Stimulated activated CD4-positive, alpha-beta T cell treated with anti-CD3 and anti-CD28 coated beads, Interleukin-12 subunit alpha, Interleukin-12 subunit beta, amount 100 ng/mL, for 48 hours (primary cell): ENCODE data around the gene C8G.

Source experiments
- DNase-seq, 3 donors: peaks; one replicate each; pipeline ENCODE4 v3.0.0-alpha.2; 2020; ENCODE audit warnings: low read depth in 2 of 3, low spot score in 1 of 3

C8G gene

DNA sequence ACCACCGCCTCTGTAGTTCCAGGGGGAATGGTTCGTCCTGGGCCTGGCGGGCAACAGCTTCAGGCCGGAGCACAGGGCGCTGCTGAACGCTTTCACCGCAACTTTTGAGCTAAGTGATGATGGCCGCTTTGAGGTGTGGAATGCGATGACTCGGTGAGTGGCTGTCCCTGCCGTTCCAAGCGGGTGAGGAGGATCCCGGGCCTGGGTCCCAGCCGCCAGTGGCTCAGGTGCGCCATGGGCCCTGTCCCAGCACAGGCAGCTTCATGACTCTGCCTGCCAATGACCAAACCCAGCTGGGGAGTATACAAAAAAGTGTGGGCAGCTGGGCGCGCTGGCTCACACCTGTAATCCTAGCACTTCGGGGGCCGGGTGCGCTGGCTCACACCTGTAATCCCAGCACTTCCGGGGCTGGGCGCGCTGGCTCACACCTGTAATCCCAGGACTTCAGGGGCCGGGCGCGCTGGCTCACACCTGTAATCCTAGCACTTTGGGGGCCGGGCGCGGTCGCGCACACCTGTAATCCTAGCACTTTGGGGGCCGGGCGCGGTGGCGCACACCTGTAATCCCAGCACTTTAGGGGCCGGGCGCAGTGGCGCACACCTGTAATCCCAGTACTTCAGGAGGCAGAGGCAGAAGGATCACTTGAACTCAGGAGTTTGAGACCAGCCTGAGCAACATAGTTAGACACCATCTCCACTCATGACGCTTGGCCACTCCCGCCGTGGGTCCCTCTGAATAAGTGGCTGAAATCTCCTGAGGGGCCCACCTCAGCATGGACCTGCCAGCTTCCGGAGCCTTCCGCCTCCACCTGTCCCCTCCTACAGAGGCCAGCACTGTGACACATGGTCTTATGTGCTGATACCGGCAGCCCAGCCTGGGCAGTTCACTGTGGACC is 8.1 kb downstream of the C8G start:
- DNase-seq, result no peak

DNA sequence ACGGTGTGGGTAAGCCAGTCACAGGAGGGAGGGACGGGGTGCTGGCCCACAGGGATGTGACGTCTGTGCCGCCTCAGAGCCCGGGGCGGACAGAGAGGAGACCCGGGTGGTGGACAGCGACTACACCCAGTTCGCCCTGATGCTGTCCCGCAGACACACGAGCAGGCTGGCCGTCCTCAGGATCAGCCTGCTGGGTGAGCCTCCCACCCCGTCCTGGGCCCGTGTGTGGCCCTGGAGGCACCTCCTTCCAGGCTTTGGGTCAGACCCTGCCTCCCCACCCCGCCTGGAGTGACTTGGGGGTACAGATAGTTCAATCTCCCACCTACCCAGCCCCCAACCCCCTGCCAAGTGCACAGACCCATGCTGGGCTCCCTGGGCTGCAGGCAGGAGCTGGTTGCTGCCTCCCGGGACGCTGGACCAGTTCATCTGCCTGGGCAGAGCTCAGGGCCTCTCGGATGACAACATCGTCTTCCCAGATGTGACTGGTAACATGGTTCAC is 8.8 kb downstream of the C8G start:
- DNase-seq, result no peak

DNA sequence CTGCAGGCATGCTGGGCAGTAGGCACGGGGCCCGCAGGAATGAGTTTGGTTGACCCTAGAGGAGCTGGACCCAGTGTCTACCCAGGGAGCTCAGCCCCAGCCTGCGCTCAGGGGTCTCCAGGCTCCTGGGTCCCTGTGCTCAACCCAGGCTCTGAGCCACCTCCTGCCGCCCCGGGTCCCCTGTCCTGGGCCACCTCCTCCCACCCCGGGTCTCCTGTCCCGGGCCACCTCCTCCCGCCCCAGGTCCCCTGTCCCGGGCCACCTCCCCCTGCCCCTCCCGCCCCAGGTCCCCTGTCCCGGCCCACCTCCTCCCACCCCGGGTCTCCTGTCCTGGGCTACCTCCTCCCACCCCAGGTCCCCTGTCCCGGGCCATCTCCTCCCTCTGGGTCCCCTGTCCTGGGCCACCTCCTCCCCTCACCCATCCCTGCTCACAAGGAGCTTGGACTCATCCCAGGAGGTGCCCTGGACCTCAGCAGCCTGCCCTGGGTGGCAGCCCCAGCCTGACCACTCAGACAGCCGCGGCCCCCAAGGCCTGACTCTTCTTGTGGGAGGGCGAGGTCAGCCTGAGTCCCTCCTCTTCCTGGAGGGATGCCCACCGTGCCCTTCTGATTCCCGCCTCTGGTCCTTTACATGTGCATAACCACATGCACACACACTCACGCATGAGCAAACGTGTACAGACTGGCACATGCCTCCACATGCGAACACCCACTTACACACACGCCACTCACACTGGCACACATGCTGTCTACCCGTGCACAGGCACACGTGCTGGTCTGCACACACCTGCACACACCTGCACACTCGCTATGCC is 9.4 kb downstream of the C8G start:
- no peak for DNase-seq

DNA sequence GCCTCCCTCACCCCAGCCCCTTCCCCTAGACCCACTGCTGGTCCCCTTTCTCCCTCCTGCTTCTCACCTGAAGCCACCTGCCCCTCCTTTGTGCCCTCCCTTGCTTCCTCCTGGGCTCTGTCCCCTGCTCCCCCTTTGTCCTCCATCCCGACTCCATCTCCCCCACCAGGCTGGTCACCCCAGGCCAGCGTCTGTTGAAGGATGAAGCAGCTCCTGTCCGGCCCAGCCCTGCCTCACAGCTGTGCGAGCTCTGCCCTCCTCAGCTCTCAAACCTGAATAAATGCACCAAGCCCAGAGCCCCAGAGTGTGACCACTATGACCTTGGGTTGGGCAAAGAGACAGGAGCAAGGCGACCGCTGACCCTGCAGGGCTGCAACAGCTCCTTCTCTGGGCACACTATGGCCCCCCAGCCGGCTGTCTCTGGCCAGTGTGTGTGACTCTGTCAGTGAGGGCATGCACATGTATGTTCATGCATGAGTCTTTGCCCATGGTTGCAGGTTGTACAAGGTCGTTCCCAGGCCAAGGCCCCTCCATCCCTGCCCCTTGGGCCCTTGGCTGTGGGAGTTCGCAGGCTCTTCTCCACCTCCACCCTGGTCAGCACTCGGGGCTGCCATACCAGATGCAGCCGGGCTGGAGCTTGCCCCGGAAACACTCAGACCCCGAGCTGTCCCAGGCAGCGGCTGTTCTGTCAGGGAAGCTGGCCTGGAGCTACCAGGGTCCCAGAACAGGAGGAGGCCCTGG is 10.3 kb downstream of the C8G start:
- DNase-seq, result no peak

DNA sequence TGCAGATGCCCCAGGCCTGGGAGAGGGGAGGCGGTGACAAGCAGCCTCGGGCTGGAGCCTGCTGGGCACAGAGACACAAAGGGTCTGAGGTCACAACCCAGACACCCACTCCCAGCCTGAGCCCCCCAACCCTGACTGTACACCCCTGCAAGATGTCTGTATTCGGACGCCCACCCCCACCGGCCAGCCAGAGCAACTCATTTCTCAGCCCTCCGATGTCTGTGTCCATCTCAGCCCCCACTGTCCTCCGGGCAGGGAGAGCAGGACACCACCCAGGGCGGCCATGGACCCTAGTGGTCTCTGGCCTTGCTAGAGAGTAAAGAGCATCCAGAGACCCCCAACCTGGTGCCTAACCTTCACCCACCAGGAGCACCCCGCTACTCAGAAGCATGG is 10.9 kb downstream of the C8G start:
- DNase-seq, result no peak

DNA sequence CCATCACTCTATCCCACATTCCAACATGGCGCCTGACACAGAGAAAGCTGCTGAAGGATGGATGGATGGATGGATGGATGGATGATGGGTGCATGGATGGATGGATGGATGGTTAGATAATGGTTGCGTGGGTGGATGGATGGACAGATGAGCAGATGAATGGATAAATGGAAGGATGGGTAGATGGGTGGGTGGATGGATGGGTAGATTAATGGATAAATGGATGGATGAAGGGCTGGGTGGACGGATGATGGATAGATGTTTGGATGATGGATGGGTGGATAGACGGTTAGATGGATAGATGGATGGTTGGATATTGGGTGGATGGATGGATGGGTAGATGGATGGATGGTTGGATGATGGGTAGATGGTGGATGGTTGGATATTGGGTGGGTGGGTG is 11.6 kb downstream of the C8G start:
- DNase-seq, result no peak

DNA sequence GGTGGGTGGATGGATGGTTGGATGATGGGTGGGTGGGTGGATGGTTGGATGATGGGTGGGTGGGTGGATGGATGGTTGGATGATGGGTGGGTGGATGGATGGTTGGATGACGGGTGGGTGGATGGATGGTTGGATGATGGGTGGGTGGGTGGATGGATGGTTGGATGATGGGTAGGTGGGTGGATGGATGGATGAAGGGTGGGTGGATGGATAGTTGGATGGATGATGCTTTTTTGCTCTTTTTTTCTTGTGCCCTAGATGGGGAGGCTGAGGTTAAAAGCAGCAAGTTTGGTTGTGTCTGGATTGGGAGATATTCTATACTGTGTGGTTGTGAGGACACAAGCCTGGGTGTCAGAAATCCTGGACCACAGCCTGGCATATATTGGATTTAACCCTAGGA is 12.4 kb downstream of the C8G start:
- no peak for DNase-seq

DNA sequence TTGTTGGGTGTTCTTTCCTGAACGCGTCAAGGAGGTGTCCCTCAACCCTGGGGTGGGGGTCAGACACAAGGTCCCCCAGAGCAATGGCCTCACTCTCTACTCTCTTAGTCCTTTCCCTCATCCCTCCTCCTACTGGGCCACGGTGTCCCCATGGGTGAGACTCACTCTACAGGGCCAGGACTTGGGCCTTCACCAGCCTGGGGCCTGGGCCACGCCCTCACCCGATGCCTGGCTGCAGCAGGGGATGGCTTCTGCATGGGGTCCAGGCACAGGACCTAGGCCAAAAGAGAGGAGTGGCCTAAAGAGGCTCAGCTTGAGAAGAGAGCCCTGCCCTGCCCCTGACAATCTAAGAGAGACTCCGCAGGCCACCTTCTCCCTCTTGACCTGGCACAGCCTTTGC is 12.9 kb downstream of the C8G start:
- DNase-seq, result no peak

DNA sequence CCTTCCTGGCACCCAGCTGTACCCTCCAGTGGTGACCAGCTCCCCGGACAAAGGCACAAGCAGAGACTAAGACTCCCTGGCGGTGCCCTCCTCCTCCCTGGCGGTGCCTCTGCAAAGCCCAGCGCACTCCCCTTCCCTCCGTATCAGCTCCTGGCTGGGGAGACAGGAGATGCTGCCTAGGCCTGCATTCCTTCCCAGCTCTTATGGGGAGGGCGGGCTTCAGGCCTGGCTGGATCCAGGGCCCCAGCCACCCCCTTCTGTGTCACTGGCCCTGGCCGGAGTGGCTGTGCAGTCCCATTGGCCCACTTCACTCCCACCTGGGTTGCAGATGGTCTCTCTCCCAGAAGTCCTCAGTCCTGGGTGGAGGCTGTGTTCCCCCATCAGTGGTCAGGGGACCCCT is 13.4 kb downstream of the C8G start:
- DNase-seq, result no peak

DNA sequence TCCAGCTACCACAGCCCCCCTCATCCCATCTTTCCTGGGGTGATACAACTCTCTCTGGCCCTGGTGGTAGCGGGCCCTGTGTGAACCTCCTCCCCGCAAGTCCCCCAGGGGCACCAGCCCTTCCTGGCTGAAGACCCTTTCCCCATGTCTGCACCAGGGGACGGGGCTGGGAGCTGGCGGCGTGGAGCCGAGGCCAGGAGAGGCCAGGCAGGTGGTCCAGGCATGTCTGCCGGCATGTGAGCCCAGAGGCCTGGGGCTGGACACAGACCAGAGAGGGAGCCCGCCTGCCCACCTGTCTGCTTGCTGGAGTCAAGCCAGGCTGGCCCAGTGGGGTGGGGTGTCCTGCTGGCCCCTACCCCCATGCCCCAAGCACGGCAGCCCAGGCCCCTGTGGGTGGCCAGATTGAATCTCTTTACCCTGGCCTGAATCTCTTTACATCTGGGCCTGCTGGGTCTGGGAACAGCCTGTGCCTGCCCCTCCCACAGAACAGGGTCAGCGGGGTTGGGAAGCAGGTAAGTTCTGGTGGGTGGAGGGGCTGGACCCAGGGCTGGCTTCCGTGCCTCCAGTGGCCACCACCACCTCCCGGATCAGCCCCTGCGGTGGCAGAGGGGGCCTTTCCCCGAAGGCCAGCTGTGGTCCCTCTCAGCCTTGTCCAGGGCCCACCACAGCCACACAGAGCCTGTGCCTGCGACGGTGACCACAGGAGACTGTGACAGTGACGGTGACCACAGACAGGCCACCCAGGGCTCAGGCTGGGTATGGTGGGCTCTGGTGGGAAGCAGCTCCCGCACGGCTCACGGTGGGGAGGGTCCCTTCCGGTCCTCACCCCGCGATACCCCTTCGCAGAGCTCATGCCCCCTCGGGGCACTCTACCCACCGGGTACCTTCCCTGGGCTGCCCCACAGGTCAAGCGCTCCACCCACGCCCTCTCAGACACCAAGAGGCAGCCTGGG is 14.1 kb downstream of the C8G start:
- DNase-seq, result no peak

DNA sequence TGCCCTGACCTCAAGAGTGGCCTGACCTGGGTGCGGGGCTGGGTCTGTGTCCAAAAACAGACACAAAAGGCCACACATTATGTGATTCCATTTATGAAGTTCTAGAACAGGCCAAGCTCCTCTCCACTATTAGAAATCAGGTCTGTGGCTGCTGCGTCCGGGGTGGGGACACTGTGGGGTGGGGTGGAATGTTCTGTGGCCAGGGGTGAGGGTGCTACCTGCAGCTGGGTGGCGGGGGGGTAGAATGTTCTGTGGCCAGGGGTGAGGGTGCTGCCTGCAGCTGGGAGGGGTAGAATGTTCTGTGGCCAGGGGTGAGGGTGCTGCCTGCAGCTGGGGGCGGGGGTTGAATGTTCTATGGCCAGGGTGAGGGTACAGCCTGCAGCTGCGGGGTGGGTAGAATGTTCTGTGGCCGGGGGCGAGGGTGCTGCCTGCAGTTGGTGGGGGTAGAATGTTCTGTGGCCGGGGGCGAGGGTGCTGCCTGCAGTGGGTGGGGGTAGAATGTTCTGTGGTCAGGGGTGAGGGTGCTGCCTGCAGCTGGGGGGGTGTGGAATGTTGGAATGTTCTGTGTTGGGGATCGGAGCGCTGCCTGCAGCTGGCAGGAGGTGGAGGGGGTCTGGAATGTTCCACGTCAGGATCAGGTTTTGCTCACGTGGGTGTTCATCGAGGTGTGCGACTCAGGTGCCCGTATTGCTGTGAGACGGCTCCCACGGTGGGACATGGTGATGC is 15.3 kb downstream of the C8G start:
- DNase-seq, result no peak

DNA sequence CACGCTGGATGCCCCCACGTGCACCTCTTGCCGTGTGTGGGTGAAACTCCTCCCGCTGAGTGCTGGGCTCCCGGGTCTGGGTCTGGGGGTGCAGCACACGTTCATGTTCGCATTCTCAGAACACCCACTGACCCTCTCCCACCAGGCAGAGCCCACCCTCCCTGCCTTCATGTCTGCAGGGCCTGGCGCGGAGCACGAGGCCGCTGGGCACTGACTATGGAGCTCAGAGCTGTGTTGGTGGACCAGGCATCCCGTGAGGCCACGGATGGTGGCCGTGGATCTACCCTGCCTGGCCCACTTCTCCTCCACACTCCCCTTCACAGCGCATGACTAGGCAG is 15.9 kb downstream of the C8G start:
- no peak for DNase-seq

DNA sequence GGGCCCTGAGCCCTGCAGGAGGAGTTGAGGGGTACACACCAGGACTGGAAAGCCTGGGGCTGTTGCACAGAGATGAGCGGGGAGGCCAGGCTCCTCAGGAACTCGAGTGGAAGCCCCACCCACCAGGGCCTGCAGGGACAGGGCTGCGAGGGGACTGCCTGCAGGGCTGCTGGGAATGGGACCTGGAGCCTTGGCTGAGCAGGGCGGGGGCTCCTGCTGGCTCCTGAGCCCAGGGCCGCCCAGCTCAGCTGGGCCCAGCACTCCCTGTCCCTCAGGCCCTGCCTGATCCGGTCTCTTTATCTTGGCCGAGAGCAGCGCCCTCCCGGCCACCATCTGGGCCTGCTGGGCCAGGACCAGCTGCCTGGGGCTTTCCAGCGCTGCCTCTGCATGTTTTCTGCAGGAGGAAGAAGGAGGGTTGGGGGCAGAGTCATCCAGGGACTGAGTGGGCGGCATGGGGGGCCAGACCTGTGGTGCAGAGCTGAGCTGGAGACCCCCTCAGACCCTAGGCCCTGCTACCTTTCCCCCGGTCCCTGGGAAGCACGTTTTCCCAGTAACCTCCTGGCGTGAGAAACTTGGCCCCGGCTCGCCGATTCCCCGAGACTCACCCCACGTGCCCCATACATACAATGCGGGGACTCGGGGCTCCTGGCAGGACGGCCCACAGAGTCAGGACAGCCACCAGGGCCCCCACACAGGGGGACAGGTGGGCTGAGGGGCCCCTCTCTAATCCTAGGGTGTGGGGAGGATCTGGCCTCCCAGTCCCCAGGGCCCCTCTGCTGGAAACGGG is 16.4 kb downstream of the C8G start:
- DNase-seq, result no peak

DNA sequence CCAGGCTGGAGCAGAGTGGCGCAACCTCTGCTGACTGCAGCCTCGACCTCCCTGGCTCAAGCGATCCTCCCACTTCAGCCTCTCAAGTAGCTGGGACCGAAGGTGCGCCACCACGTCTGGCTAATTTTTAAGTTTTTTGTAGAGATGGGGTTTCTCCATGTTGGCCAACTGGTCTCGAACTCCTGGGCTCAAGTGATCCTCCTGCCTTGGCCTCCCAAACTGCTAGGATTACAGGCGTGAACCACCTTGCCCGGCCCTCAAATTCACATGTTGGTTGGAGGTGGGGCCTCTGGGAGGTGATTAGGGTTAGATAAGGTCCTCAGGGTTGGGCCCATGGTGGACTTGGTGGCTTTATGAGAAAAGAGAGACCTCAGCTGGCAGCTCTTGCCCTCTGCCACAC is 17.1 kb downstream of the C8G start:
- DNase-seq, result no peak

DNA sequence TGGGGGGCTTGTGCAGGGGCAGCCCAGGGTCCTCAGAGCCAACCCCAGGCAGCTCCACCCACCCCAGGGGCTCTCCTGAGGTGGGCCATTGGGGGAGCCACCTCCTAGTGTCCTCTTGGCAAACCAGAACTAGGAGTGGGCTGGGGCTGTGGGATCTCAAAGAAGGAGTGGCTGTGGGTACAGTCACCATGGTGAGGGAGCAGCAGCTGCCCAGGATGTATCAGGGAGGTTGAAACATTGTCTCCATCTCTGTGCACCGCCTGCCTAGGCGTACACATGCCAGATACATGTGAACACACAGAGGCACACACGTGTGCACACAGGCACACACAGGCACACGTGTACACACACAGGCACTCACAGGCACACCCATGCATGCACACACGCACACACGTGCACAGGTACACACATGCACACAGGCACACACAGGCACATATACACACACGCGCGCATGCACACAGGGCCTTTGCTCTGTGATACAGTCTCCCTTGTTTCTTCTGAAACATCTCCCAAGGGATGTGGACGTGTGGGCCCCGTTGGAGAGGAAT is 17.7 kb downstream of the C8G start:
- no peak for DNase-seq

DNA sequence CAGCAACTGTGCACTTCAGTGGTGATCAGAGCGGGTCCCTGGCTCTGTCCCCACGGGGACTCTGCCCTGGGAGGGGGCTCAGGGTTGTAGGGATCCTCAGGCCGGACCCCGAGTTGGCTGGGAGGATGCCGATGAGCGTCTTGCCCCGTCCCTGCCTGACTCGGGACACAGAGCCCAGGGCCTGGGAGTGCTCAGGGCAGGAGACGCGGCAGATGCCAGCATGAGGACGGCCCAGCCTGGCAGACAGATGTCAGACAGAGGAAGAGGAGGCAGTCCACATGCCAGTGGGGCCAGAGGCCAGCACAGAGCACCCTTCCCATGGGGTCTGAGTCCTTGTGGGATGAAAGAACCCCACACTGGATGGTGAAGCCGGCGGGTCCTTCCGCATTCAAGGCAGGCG is 18.3 kb downstream of the C8G start:
- DNase-seq, result no peak

DNA sequence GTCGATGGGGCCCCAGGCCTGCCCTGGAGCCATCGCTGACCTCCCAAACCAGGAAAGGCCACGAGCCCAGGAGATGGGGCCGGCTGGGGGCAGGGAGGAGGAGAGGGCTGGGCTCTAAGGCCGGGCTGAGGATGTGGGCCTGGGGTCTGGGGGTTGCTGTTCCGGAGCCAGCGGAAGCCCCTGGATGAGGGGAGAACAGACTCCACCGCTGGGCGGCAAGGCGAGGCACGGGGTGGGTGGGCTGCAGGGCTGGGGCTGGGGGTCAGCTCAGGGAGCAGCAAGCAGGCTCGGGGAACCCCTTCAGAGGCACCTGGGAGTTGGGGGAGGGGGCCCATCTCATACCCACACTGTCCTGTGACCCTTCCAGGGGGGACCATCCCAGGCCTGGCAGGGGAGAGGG is 18.7 kb downstream of the C8G start:
- no peak for DNase-seq

DNA sequence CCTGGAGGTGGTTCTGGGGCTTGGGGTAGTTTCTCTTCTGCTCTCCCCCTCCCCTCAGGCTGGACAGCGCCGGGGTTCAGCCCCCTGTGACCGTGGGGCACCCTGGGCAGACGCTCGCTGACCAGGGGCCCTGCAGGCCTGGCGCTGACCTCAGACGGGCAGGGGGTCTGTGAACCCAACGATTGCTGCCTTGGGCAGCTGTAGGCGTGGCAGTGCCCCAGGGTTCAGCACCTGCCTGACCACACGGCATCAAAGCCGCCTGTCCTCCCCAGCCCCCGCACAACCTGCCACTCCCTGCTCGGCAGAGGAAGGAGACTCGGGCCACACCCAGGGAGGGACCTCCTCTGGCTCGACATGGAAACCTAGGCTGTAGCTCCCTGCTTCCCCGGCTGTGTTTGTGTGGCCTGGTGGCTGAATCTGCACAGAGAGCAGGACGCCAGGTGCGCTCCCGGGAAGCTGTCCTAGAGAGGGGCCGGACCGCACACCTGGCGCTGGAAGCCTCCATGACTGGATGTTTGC is 19.2 kb downstream of the C8G start:
- DNase-seq, result no peak
